HG03045 (cell line): Measurements from ENCODE around the gene NRTN.
"Not testable (repeated sequence)": the region's sequence is repeated elsewhere in the genome, so short reads cannot be mapped to it uniquely, and the experiment has no call there.

Source experiments
- ATAC-seq: cut with Tn5 transposase; IDR thresholded peaks from one replicate; pipeline ENCODE4 v1.9.1; 2021; ENCODE audit warnings: mild to moderate bottlenecking, moderate library complexity; ENCODE audit not compliant: unreplicated experiment

Gene NRTN

GRCh38 chr19:5804516-5805461 is at the start of gene NRTN:
Gene NRTN, plus strand, starts transcription at chr19:5805067. Its CDS starts 19,099 bp downstream, at chr19:5824166.
- no peak for ATAC-seq

- no peak for ATAC-seq
These were observed 42.2 kb upstream of the NRTN start for GRCh38 chr19:5762608-5763217.

- no peak for ATAC-seq
These were observed 39.6 kb upstream of the NRTN start for GRCh38 chr19:5765220-5765619.

- no peak for ATAC-seq
These were observed 36.9 kb upstream of the NRTN start for GRCh38 chr19:5767949-5768348.

GRCh38 chr19:5772416-5772815 is 32.5 kb upstream of the NRTN start:
- no peak for ATAC-seq

- no peak for ATAC-seq
These were observed 31.6 kb upstream of the NRTN start for GRCh38 chr19:5773276-5773675.

- ATAC-seq, result no peak
These were observed 29.9 kb upstream of the NRTN start for GRCh38 chr19:5774921-5775320.

- ATAC-seq, result no peak
These were observed 29.1 kb upstream of the NRTN start for GRCh38 chr19:5775668-5776309.

- no peak for ATAC-seq
These were observed 26.5 kb upstream of the NRTN start for GRCh38 chr19:5778402-5778801.

- ATAC-seq, result not testable (repeated sequence)
These were observed 24.0 kb upstream of the NRTN start for GRCh38 chr19:5780916-5781315.

GRCh38 chr19:5782322-5782721 is 22.5 kb upstream of the NRTN start:
- no peak for ATAC-seq

GRCh38 chr19:5782945-5783919 is 21.6 kb upstream of the NRTN start:
- ATAC-seq, result no peak

- ATAC-seq, result no peak
These were observed 20.2 kb upstream of the NRTN start, which contains the start of gene PRR22 for GRCh38 chr19:5784581-5785147. Gene PRR22, minus strand, starts transcription at chr19:5784746. Its CDS starts 86 bp downstream, at chr19:5784660.

- no peak for ATAC-seq
These were observed 19.4 kb upstream of the NRTN start for GRCh38 chr19:5785423-5785822.

GRCh38 chr19:5786593-5787408 is 18.1 kb upstream of the NRTN start:
- ATAC-seq, result no peak

GRCh38 chr19:5787409-5788182 is 17.3 kb upstream of the NRTN start:
- ATAC-seq, result no peak

GRCh38 chr19:5788422-5788821 is 16.4 kb upstream of the NRTN start:
- ATAC-seq, result no peak

GRCh38 chr19:5789351-5789761 is 15.5 kb upstream of the NRTN start:
- no peak for ATAC-seq
